GM12864 (cell line): Measurements from ENCODE around the gene TRIM69.

ENCODE experiments used
- DNase-seq: peaks from one replicate; pipeline ENCODE4 v3.0.0-alpha.2; 2011; ENCODE audit warnings: low read depth
- H3K4me3 ChIP-seq: 2 replicates; pipeline ENCODE4 v1.5.1; 2011; ENCODE audit warnings: mild to moderate bottlenecking, low read depth, low read length, control low read depth
- CTCF ChIP-seq: IDR thresholded peaks from 2 replicates; pipeline ENCODE4 v1.5.1; 2011; ENCODE audit warnings: low read depth, mild to moderate bottlenecking, moderate library complexity, low read length, control low read depth, inconsistent platforms; ENCODE audit errors: missing control alignments

TRIM69 gene

GRCh38 chr15:44705986-44706385 lies 30.3 kb upstream of the TRIM69 start:
- no peak for TF ChIP-seq CTCF
- DNase-seq: no peak

GRCh38 chr15:44706401-44706800 lies 29.9 kb upstream of the TRIM69 start:
- no peak for TF ChIP-seq CTCF
- H3K4me3 ChIP-seq: no peak overlapping the region
- no peak for DNase-seq

More at GRCh38 chr15:44705986-44706385, 30.3 kb upstream of the TRIM69 start:
- no peak overlapping the region for H3K4me3 ChIP-seq

- no peak for TF ChIP-seq CTCF
- H3K4me3 ChIP-seq: no peak overlapping the region
- no peak for DNase-seq
These were observed 29.2 kb upstream of the TRIM69 start for GRCh38 chr15:44706946-44707636.

DNA sequence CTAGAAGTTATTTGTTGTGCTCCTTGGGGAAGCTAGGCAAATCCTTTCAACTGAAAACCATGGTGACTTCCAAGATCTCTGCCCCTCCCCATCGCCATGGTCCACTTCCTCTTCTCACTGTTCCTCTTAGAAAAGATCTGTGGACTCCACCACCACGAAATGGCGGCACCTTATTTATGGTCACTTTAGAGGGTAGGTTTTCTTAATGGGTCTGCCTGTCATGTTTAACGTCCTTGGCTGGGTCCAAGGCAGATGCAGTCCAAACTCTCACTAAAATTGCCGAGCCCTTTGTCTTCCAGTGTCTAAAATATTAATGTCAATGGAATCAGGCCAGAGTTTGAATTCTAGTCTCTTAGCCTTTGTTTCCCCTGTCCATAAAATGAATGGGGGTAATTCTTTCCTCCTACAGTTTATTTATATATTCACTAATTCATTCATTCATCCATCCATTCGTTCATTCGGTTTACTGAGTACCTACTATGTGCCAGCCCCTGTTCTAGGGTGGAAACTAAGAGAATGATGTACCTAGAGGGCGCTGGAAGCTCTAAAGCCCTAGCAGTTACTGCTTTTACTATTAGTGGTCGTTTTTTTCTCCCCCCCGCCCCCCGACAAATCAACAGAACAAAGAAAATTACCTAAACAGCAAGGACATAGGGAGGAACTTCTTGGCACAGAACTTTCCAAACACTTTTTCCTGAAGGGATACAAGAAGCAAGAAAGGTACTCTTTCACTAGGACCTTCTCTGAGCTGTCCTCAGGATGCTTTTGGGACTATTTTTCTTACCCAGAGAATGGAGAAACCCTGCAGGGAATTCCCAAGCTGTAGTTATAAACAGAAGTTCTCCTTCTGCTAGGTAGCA lies 25.9 kb upstream of the TRIM69 start:
- DNase-seq: peak; percentile 78
- peak; percentile 50 for TF ChIP-seq CTCF

DNA sequence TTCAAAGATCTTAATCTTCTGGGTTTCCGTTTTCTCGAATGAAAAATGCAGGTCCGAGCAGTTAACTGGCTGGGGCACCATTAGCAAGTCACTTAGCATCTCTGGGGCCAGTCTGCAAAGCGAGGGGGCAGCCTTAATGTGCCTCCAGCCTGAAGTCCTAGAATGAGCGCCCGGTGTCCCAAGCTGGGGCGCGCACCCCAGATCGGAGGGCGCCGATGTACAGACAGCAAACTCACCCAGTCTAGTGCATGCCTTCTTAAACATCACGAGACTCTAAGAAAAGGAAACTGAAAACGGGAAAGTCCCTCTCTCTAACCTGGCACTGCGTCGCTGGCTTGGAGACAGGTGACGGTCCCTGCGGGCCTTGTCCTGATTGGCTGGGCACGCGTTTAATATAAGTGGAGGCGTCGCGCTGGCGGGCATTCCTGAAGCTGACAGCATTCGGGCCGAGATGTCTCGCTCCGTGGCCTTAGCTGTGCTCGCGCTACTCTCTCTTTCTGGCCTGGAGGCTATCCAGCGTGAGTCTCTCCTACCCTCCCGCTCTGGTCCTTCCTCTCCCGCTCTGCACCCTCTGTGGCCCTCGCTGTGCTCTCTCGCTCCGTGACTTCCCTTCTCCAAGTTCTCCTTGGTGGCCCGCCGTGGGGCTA lies 25.1 kb upstream of the TRIM69 start, which contains the start of the genes B2M and PATL2:
Gene B2M (plus strand): TSS at position 422 of the 647 bp plus-strand sequence. CDS start 30 bp downstream, at position 452.
Gene PATL2 (minus strand): TSS at position 228 of the 647 bp plus-strand sequence. CDS start 34,833 bp downstream, outside the sequence.
- peak; percentile 95 for DNase-seq
- peak within 1 kb of the TSS; percentile 89 for H3K4me3 ChIP-seq
- TF ChIP-seq CTCF: no peak

More for the DNA sequence above, 25.9 kb upstream of the TRIM69 start:
- H3K4me3 ChIP-seq: peak overlapping the region; percentile 89

GRCh38 chr15:44711743-44712345 lies 24.5 kb upstream of the TRIM69 start:
- peak overlapping the region; percentile 89 for H3K4me3 ChIP-seq
- no peak for TF ChIP-seq CTCF
- DNase-seq: no peak
